ENCODE measurements around the gene PTOV1. TPM values are rescaled to one million over a fixed set of nuclear protein-coding genes. Genes with fewer than 3 reads are reported as not detected.

The PTOV1 gene
- 109 to 159 TPM (median 143 TPM) in 5 replicates for total RNA-seq (2022; extraction: Qiagen RNA extraction; ENCODE audit: low read depth)

GRCh38 chr19:49850487-49851342 is at the start of gene PTOV1:
Gene PTOV1 (plus strand): TSS chr19:49851159.

GRCh38 chr19:49812997-49813861 is 37.7 kb upstream of the PTOV1 start, which contains the start of gene FUZ:
Gene FUZ (minus strand): TSS chr19:49813292. CDS start chr19:49813106, 186 bp downstream.

GRCh38 chr19:49817964-49818648 is 32.9 kb upstream of the PTOV1 start, which contains the start of gene MED25:
Gene MED25 (plus strand): TSS chr19:49818289. CDS start chr19:49818342, 53 bp downstream.

GRCh38 chr19:49866933-49867782 is 16.2 kb downstream of the PTOV1 start, which contains the start of gene PNKP:
Gene PNKP (minus strand): TSS chr19:49867576. CDS start chr19:49867204, 372 bp downstream.

GRCh38 chr19:49877020-49877878 is 26.3 kb downstream of the PTOV1 start, which contains the start of the genes AKT1S1 and TBC1D17:
Gene AKT1S1 (minus strand): TSS chr19:49877355. CDS start chr19:49873295, 4,060 bp downstream.
Gene TBC1D17 (plus strand): TSS chr19:49877702. CDS start chr19:49877724, 22 bp downstream.

GRCh38 chr19:49896863-49897621 is 46.1 kb downstream of the PTOV1 start, which contains the start of gene IL4I1:
Gene IL4I1 (minus strand): TSS chr19:49896887. CDS start chr19:49896160, 727 bp downstream.

Other genes starting within 250 kb of the PTOV1 start
- gene RRAS, start 211.0 kb upstream of the PTOV1 start, total RNA-seq (2022; extraction: Qiagen RNA extraction; ENCODE audit: low read depth), result 78.0 to 135 TPM (median 125 TPM) in 5 replicates
- gene SCAF1, start 208.9 kb upstream of the PTOV1 start, total RNA-seq (2022; extraction: Qiagen RNA extraction; ENCODE audit: low read depth), result 45.8 to 71.4 TPM (median 69.7 TPM) in 5 replicates
- 90.0 to 124 TPM (median 114 TPM) in 5 replicates for gene IRF3, start 185.3 kb upstream of the PTOV1 start, total RNA-seq (2022; extraction: Qiagen RNA extraction; ENCODE audit: low read depth)
- gene BCL2L12, start 185.2 kb upstream of the PTOV1 start, total RNA-seq (2022; extraction: Qiagen RNA extraction; ENCODE audit: low read depth), result 53.6 to 76.6 TPM (median 68.8 TPM) in 5 replicates
- 399 to 454 TPM (median 422 TPM) in 5 replicates for gene PRMT1, start 173.9 kb upstream of the PTOV1 start, total RNA-seq (2022; extraction: Qiagen RNA extraction; ENCODE audit: low read depth)
- 3.9 to 7.0 TPM (median 6.8 TPM) in 5 replicates for gene ADM5, start 161.6 kb upstream of the PTOV1 start, total RNA-seq (2022; extraction: Qiagen RNA extraction; ENCODE audit: low read depth)
- 13.3 to 15.1 TPM (median 13.5 TPM) in 5 replicates for gene CPT1C, start 160.0 kb upstream of the PTOV1 start, total RNA-seq (2022; extraction: Qiagen RNA extraction; ENCODE audit: low read depth)
- not detected in 5 replicates for gene TSKS, start 87.9 kb upstream of the PTOV1 start, total RNA-seq (2022; extraction: Qiagen RNA extraction; ENCODE audit: low read depth)
- 46.0 to 56.6 TPM (median 51.1 TPM) in 5 replicates for gene AP2A1, start 84.2 kb upstream of the PTOV1 start, total RNA-seq (2022; extraction: Qiagen RNA extraction; ENCODE audit: low read depth)
- gene FUZ, start 37.9 kb upstream of the PTOV1 start, total RNA-seq (2022; extraction: Qiagen RNA extraction; ENCODE audit: low read depth), result 13.7 to 16.0 TPM (median 15.2 TPM) in 5 replicates
- gene MED25, start 32.9 kb upstream of the PTOV1 start, total RNA-seq (2022; extraction: Qiagen RNA extraction; ENCODE audit: low read depth), result 46.9 to 68.9 TPM (median 60.0 TPM) in 5 replicates
- gene PNKP, start 16.4 kb downstream of the PTOV1 start, total RNA-seq (2022; extraction: Qiagen RNA extraction; ENCODE audit: low read depth), result 45.9 to 63.6 TPM (median 50.4 TPM) in 5 replicates
- gene AKT1S1, start 26.2 kb downstream of the PTOV1 start, total RNA-seq (2022; extraction: Qiagen RNA extraction; ENCODE audit: low read depth), result 70.9 to 125 TPM (median 113 TPM) in 5 replicates
- 21.2 to 24.9 TPM (median 24.4 TPM) in 5 replicates for gene TBC1D17, start 26.5 kb downstream of the PTOV1 start, total RNA-seq (2022; extraction: Qiagen RNA extraction; ENCODE audit: low read depth)
- gene IL4I1, start 45.7 kb downstream of the PTOV1 start, total RNA-seq (2022; extraction: Qiagen RNA extraction; ENCODE audit: low read depth), result 0.44 to 1.2 TPM (median 0.91 TPM) in 5 replicates
- 48.8 to 56.8 TPM (median 55.5 TPM) in 5 replicates for gene ATF5, start 78.0 kb downstream of the PTOV1 start, total RNA-seq (2022; extraction: Qiagen RNA extraction; ENCODE audit: low read depth)
- 81.6 to 100 TPM (median 97.6 TPM) in 5 replicates for gene NUP62, start 78.3 kb downstream of the PTOV1 start, total RNA-seq (2022; extraction: Qiagen RNA extraction; ENCODE audit: low read depth)
- gene SIGLEC11, start 110.0 kb downstream of the PTOV1 start, total RNA-seq (2022; extraction: Qiagen RNA extraction; ENCODE audit: low read depth), result not detected in 5 replicates
- 41.1 to 44.2 TPM (median 43.6 TPM) in 5 replicates for gene VRK3, start 174.2 kb downstream of the PTOV1 start, total RNA-seq (2022; extraction: Qiagen RNA extraction; ENCODE audit: low read depth)
- 9.1 to 11.5 TPM (median 10.6 TPM) in 5 replicates for gene ZNF473, start 174.8 kb downstream of the PTOV1 start, total RNA-seq (2022; extraction: Qiagen RNA extraction; ENCODE audit: low read depth)